Measurements from ENCODE around the gene SLC25A30.

SLC25A30 gene

GRCh38 chr13:45417790-45418534 lies at the start of gene SLC25A30:
Gene SLC25A30, minus strand, starts transcription at chr13:45418373. Its CDS starts 6,948 bp downstream, at chr13:45411425.
- DNase-seq (ENCODE audit: low spot score) = peak; percentile 92

- no peak for DNase-seq (ENCODE audit: low spot score)
These were observed 48.2 kb upstream of the SLC25A30 start for GRCh38 chr13:45466359-45466758.

- peak; percentile 96 for DNase-seq (ENCODE audit: low spot score)
These were observed 46.7 kb upstream of the SLC25A30 start, which contains the start of gene COG3 for GRCh38 chr13:45464687-45465453. Gene COG3, plus strand, starts transcription at chr13:45464939. Its CDS starts 98 bp downstream, at chr13:45465037.

- no peak for DNase-seq (ENCODE audit: low spot score)
These were observed 46.0 kb upstream of the SLC25A30 start for GRCh38 chr13:45464141-45464686.

- DNase-seq (ENCODE audit: low spot score) = no peak
These were observed 38.2 kb upstream of the SLC25A30 start for GRCh38 chr13:45456196-45456972.

- no peak for DNase-seq (ENCODE audit: low spot score)
These were observed 36.0 kb upstream of the SLC25A30 start for GRCh38 chr13:45454204-45454603.

- DNase-seq (ENCODE audit: low spot score) = no peak
These were observed 33.1 kb upstream of the SLC25A30 start for GRCh38 chr13:45451282-45451681.

- DNase-seq (ENCODE audit: low spot score) = no peak
These were observed 30.9 kb upstream of the SLC25A30 start for GRCh38 chr13:45448965-45449559.

GRCh38 chr13:45447050-45447661 lies 29.0 kb upstream of the SLC25A30 start:
- DNase-seq (ENCODE audit: low spot score) = no peak

- no peak for DNase-seq (ENCODE audit: low spot score)
These were observed 28.0 kb upstream of the SLC25A30 start for GRCh38 chr13:45446181-45446580.

GRCh38 chr13:45445053-45445452 lies 26.9 kb upstream of the SLC25A30 start:
- no peak for DNase-seq (ENCODE audit: low spot score)

- peak; percentile 54 for DNase-seq (ENCODE audit: low spot score)
These were observed 23.5 kb upstream of the SLC25A30 start for GRCh38 chr13:45441633-45442032.

- no peak for DNase-seq (ENCODE audit: low spot score)
These were observed 21.7 kb upstream of the SLC25A30 start for GRCh38 chr13:45439781-45440462.

- DNase-seq (ENCODE audit: low spot score) = peak; percentile 28
These were observed 20.8 kb upstream of the SLC25A30 start for GRCh38 chr13:45439008-45439407.

GRCh38 chr13:45437947-45438346 lies 19.8 kb upstream of the SLC25A30 start:
- DNase-seq (ENCODE audit: low spot score) = no peak

GRCh38 chr13:45436953-45437352 lies 18.8 kb upstream of the SLC25A30 start:
- no peak for DNase-seq (ENCODE audit: low spot score)

- no peak for DNase-seq (ENCODE audit: low spot score)
These were observed 18.2 kb upstream of the SLC25A30 start for GRCh38 chr13:45436332-45436731.

GRCh38 chr13:45434556-45435371 lies 16.6 kb upstream of the SLC25A30 start:
- no peak for DNase-seq (ENCODE audit: low spot score)

- no peak for DNase-seq (ENCODE audit: low spot score)
These were observed 15.2 kb upstream of the SLC25A30 start for GRCh38 chr13:45433381-45433790.

Measured in activated CD4-positive, alpha-beta T cell treated with anti-CD3 and anti-CD28 coated beads, Interleukin-2, Interleukin-4, amounts not matched to agents 100 ng/mL and 50 ng/mL, durations not matched to agents 16 hours and 8 hours (primary cell).